ENCODE data around the gene CTNNA1.

CTNNA1 gene

DNA sequence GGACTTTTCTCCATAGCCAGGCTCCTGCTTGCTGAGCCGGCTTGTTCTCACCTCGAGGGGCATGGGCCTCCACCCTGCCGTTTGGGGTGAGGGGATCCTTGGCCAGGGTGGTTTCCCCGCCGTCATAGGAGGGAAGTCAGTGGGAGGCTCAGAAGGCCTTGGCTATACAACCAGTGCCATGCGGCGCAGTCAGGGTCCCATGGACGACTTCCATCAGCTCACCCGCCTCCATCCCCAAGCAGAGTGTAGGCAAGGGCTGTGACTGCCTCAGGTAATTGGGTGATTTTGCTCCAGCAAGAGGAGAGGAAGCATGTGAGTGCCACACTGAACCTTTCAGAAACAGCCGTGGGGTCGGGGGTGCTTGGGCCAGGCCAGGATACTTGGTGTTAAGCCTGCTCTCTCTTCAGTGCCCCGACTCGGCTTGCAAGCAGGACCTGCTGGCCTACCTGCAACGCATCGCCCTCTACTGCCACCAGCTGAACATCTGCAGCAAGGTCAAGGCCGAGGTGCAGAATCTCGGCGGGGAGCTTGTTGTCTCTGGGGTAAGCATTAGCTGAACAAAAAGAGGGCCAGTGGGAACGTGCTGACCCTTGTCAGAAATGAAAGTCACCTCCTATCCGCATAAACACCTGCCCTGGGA lies 179.1 kb downstream of the CTNNA1 start:
- DNase-seq (ENCODE audit: low spot score): peak; percentile 40

DNA sequence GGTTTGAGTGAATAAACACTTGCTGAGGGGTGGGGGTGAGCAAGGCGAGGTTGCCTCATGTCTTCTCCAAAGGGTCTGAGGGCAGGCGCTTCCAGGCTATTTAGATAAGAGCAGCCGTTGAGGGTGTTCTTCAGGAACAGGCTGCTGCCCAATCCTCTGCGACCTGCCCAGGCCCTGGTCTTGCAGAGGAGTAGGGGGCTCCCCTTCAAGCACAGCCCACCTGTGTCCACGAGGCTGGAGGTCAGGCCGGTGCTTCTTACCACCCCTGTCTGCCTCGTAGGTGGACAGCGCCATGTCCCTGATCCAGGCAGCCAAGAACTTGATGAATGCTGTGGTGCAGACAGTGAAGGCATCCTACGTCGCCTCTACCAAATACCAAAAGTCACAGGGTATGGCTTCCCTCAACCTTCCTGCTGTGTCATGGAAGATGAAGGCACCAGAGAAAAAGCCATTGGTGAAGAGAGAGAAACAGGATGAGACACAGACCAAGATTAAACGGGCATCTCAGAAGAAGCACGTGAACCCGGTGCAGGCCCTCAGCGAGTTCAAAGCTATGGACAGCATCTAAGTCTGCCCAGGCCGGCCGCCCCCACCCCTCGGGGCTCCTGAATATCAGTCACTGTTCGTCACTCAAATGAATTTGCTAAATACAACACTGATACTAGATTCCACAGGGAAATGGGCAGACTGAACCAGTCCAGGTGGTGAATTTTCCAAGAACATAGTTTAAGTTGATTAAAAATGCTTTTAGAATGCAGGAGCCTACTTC lies 180.5 kb downstream of the CTNNA1 start:
- no peak for DNase-seq (ENCODE audit: low spot score)

DNA sequence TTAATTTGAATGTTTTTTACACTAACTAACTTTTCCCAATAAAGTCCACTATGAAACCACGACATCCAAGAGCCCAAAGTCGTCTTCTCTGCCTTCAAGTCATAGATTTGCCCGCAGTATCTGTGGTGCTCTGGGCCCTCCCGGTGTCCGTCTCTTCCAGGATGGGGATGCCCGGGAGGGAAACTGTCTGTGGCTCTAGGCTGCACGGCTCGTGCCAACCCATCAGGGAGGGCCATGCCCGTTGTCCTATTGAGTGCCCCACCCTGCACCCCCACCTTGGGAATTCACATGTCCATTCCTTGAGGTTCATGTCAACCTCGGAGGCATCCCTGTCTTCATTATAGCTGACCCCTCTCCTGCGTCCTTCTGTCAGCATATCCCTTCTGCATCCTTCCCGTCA lies 181.7 kb downstream of the CTNNA1 start:
- DNase-seq (ENCODE audit: low spot score): no peak

DNA sequence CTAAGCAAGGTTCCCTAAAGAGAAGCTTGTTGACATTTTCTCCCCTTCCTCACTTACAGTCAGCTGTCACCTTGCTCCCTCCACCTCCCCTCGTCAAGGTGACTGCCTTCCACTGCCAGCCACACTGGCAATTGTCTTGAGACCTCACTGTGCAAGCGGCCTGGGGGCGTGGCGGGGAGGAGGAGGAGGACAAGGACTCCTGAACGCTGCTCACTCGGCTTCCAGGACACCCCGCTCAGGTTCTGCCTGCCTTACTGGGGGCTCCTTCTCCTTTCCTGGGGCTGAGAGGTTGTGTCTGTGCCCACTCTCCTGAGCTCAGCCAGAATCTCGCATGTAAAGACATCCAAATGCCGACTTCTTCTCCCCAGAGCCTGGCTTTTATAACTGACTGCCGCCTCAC lies 182.2 kb downstream of the CTNNA1 start:
- DNase-seq (ENCODE audit: low spot score): no peak

- DNase-seq (ENCODE audit: low spot score): no peak
Observed at GRCh38 chr5:138936225-138936967, 183.2 kb downstream of the CTNNA1 start.

DNA sequence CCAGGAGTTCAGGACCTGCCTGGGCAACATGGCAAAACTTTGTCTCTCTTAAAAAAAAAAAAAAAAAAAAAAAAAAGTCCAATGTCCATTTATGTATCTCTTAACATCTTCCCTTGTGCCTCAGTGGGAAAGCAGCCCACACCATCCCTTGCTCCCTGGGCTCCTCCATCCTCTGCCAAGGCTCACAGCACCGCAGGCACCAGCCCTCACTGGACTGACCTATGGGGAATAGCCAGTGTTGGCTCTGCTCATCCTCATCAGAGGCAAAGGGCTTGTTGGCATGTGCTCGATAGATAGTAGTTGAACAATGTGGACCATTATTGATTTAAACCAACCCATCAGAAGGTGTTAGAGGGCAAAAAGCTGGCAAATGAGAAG lies 183.7 kb downstream of the CTNNA1 start:
- DNase-seq (ENCODE audit: low spot score): no peak

DNA sequence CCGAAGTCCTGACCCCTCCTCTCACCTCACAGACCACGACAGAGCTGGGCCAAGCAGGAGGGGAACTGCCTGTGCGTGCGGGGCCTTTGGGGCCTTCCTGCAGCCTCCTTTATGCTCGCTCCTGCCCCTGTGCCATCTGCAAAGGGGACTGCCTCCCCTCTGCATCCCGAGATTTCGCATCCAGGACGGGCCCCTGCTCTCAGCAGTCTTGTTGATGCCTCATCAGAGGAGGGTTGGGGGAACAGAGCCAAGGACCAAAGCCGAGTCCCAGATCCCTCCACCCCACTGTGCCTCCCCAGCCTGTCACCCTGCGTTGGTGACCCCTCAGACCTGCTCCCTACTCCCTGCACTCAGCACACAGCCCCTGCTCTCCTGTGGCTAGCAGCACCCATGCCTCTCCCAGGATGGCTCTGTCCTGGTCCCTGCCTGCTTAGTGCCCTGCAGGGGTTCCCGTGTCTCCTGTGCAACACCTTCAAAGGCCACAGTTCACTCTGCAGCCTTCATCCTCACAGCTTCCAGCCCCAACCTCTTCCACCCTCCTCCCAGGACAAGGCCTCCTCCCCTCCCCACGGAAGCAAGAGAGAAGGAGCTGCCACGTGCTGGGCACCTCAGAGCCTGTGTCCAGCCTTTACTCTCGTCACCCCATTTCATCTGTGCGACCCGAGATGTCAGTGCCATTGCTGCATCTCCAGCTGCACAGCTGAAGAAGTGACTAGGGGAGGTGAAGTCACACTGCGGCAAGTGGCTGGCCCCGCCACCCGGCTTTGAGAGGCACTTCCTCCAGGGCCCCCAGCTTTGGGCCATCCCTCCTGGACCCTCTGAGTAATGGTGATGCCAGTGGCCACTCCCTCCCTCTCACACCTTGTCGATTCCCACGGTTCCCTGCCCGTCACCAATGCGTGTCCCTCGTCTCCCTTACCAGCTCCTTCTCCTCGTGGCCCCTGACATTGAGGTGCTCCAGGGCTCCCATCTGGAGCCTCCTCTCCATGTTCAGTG lies 184.5 kb downstream of the CTNNA1 start:
- no peak for DNase-seq (ENCODE audit: low spot score)

DNA sequence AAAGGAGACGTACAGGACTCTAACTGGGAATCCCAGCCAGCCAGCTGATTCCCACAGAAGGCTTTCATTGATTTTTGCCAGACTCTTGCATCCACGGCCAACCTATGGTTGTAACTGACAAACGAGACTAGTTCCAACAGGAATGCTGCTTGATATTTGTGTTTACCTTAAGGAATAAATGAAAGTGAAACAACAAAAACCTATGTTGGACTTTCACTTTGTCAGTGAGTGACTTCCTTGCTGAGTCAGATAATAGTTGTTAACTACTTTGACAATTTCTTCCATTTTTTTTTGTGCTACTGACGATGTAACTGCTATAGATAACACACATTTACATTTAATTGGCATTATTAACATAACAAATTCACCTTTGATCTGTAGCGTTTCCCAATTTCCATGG lies 185.3 kb downstream of the CTNNA1 start:
- no peak for DNase-seq (ENCODE audit: low spot score)

- no peak for DNase-seq (ENCODE audit: low spot score)
Observed at GRCh38 chr5:138942066-138942465, 188.8 kb downstream of the CTNNA1 start.

GRCh38 chr5:138942861-138943260 lies 189.6 kb downstream of the CTNNA1 start:
- no peak for DNase-seq (ENCODE audit: low spot score)

GRCh38 chr5:138943599-138944173 lies 190.5 kb downstream of the CTNNA1 start:
- no peak for DNase-seq (ENCODE audit: low spot score)

DNA sequence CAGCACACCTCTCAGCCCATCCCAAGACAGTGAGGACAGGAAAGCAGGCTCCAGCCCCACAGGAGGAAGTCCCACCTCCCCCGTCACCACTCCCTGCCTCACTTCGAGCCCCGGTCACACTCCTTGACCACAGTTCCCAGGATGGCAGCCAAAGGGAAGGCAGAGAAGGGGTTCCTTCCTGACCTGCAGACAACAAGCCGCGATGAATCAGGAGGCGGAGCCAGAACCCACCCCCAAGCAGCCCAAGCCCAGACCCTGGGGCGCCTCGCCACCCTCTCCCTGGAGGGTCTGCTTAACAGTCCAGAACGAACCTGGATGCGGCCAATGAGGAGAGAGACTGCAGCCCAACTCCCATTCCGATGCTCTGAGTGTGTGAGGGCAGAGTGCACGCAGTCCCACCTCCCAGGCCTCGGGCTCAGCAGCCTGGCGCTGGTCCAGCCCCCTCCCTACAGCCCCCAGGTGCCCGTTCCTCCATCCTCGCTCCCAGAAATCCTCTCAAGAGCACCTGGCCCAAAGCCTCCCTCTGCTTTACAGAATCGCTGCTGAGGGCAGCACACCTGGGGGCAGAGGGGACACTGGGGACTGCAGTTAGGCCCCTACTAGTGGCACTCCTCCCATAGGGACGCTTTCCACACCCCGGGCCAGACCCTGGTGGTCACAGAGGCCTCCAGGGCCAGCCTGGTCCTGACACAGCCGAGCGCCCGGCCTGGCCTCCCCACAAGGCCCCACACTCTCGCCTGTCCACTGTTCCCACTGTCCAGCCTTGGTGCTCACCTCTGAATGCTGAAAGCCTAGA lies 191.5 kb downstream of the CTNNA1 start:
- no peak for DNase-seq (ENCODE audit: low spot score)

GRCh38 chr5:138945421-138946240 lies 192.4 kb downstream of the CTNNA1 start:
- DNase-seq (ENCODE audit: low spot score): peak; percentile 90

- DNase-seq (ENCODE audit: low spot score): no peak
Observed at GRCh38 chr5:138946241-138946623, 193.0 kb downstream of the CTNNA1 start.

GRCh38 chr5:138946831-138947560 lies 193.8 kb downstream of the CTNNA1 start:
- no peak for DNase-seq (ENCODE audit: low spot score)

DNA sequence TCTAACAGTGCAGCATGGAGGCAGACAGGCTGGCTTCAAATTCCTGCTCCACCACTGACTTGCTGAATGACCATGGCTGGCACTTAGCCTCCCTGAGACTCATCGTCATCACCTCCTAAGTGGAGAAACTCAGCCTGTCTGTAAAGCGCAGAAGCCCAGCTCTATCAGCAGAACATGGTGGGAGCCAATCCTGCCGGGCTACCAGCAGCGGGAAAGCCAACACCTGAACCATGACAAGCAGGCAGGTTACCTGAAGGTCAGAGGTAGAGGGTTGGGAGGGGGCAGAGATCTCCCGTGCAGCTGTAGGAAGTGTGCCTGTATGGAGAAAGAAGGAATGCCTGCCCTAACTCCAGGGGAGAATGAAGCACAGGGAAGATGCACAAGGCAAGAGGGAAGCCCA lies 194.6 kb downstream of the CTNNA1 start:
- no peak for DNase-seq (ENCODE audit: low spot score)

DNA sequence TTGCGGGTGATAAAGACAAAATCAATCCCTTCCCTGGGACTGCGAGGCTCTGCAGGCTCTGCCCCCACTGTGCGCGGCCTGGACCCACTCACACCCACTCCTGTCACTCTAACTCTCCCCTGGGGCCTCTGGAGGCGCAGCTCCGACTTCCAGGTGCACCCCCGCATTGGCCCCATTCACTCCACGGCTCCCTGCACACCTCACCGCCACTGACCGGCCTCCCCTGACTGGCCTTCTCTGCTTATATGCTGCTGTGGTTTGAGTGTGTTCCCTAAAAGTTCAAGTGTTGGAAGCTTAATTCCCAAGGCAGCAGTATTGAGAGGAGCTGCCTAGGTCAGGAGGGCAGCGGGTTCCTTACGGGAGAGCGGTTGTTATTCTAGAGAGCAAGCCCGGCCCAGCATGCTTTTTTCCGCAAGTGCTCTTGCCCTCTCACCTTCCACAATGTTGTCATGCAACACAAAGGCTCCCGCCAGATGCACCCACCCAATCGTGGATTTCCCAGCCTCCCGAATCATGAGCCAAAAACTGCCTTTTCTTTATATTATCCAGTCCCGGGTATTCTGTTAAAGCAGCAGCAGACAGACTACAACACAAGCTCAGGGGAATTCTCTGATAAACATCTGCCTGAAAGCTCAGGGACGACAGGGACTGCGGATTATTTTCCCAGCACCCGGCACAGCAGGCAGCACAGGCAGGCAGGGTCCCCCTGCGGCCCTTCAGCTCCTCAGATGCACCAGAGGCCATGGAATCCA lies 195.4 kb downstream of the CTNNA1 start:
- no peak for DNase-seq (ENCODE audit: low spot score)

- DNase-seq (ENCODE audit: low spot score): no peak
Observed at GRCh38 chr5:138949223-138949574, 196.0 kb downstream of the CTNNA1 start.

GRCh38 chr5:138949988-138950387 lies 196.8 kb downstream of the CTNNA1 start:
- no peak for DNase-seq (ENCODE audit: low spot score)
